ENCODE data around the gene ARHGAP26. TPM values are rescaled to one million over a fixed set of nuclear protein-coding genes. Genes with fewer than 3 reads are reported as not detected.

The ARHGAP26 gene
- total and polyA plus RNA-seq, 2 experiments from 2014 or later, result 9.5 to 16.8 TPM

GRCh38 chr5:142756576-142756975, 13.6 kb upstream of the ARHGAP26 start:
- TF ChIP-seq JUNB (IDR thresholded peaks at IDR 0.05; ENCODE audit: unreplicated experiment), result no peak
- TF ChIP-seq NANOG (IDR thresholded peaks at IDR 0.05; ENCODE audit: borderline replicate concordance), result no peak
- TF ChIP-seq CREB1 (CRISPR knock-in tag; IDR thresholded peaks at IDR 0.05; ENCODE audit: low read depth), result no peak
- TF ChIP-seq POLR2AphosphoS5 (IDR thresholded peaks at IDR 0.05; ENCODE audit: low read depth), result no peak
- TF ChIP-seq REST (IDR thresholded peaks at IDR 0.05; ENCODE audit: unreplicated experiment), result no peak
- no peak for TF ChIP-seq EZH2phosphoT487 (IDR thresholded peaks at IDR 0.05; ENCODE audit: unreplicated experiment)
- TF ChIP-seq ETS1 (IDR thresholded peaks at IDR 0.05), result no peak
- Mint-ChIP-seq H3K27me3 (ENCODE audit: insufficient read depth, low read depth, poor library complexity) (peaks cover 2% of the 10 kb centered on the region), H3K36me3 (ENCODE audit: low read depth) (no peaks in the 10 kb centered on the region), H3K4me3 (no peak overlapping the region), H3K27ac (no peak overlapping the region), H3K4me1 (peaks cover 12% of the 10 kb centered on the region), H3K9me3 (no peaks in the 10 kb centered on the region)
- Histone ChIP-seq H2AFZ (no peak overlapping the region), H3K27ac (ENCODE audit: low read depth) (no peak overlapping the region), H3K36me3 (ENCODE audit: insufficient read depth) (peaks cover 4% of the 10 kb centered on the region; the same call in 1 of the 2 replicates), H4K20me1 (replicated peaks; ENCODE audit: insufficient read depth) (no peaks in the 10 kb centered on the region), H3K9me2 (ENCODE audit: insufficient read depth) (no peaks in the 10 kb centered on the region), H3F3A (replicated peaks; ENCODE audit: low read depth) (no peaks in the 10 kb centered on the region), H3K4me3 (no peak overlapping the region), H3K27me3 (ENCODE audit: insufficient read depth) (no peaks in the 10 kb centered on the region), H3K4me1 (ENCODE audit: insufficient read depth) (no peaks in the 10 kb centered on the region), H3K79me2 (replicated peaks; ENCODE audit: insufficient read depth) (no peaks in the 10 kb centered on the region), H3K4me2 (no peak overlapping the region)
- DNase-seq (ENCODE audit: low spot score) (no peak), ATAC-seq (no peak)

- H3K27ac ChIP-seq (ENCODE audit: low read depth), result no peak overlapping the region
- no peaks in the 10 kb centered on the region for H3K79me2 ChIP-seq (replicated peaks; ENCODE audit: insufficient read depth)
- H2AFZ ChIP-seq, result no peak overlapping the region
- peaks cover 4% of the 10 kb centered on the region; the same call in 1 of the 2 replicates for H3K36me3 ChIP-seq (ENCODE audit: insufficient read depth)
- no peaks in the 10 kb centered on the region for H3K4me1 ChIP-seq (ENCODE audit: insufficient read depth)
- H3K4me3 ChIP-seq, result no peak overlapping the region
- no peaks in the 10 kb centered on the region for H3K9me3 Mint-ChIP-seq
- DNase-seq (ENCODE audit: low spot score), result no peak
- H3K4me3 Mint-ChIP-seq, result no peak overlapping the region
- no peaks in the 10 kb centered on the region for H3K27me3 ChIP-seq (ENCODE audit: insufficient read depth)
- H3K27me3 Mint-ChIP-seq (ENCODE audit: insufficient read depth, low read depth, poor library complexity), result peaks cover 2% of the 10 kb centered on the region
- no peak overlapping the region for H3K27ac Mint-ChIP-seq
- H3K4me2 ChIP-seq, result no peak overlapping the region
- H4K20me1 ChIP-seq (replicated peaks; ENCODE audit: insufficient read depth), result no peaks in the 10 kb centered on the region
- H3K4me1 Mint-ChIP-seq, result peaks cover 12% of the 10 kb centered on the region
- no peaks in the 10 kb centered on the region for H3F3A ChIP-seq (replicated peaks; ENCODE audit: low read depth)
- no peak for ATAC-seq
- H3K9me2 ChIP-seq (ENCODE audit: insufficient read depth), result no peaks in the 10 kb centered on the region
- no peaks in the 10 kb centered on the region for H3K36me3 Mint-ChIP-seq (ENCODE audit: low read depth)
- TF ChIP-seq CREB1 (CRISPR knock-in tag; IDR thresholded peaks at IDR 0.05; ENCODE audit: low read depth) (no peak), NANOG (IDR thresholded peaks at IDR 0.05; ENCODE audit: borderline replicate concordance) (no peak), EZH2phosphoT487 (IDR thresholded peaks at IDR 0.05; ENCODE audit: unreplicated experiment) (no peak), CTCF (conservative IDR thresholded peaks at IDR 0.05; ENCODE audit: low read depth in 2 of 2) (no peak), ZNF462 (CRISPR knock-in tag; IDR thresholded peaks at IDR 0.05) (no peak)
These were observed 12.6 kb upstream of the ARHGAP26 start for GRCh38 chr5:142757564-142757963.

Measured in GM23338 (cell line).